Activated CD8-positive, alpha-beta memory T cell treated with anti-CD3 and anti-CD28 coated beads for 48 hours (primary cell): Measurements from ENCODE around the gene UGT1A5.

Experiments
- DNase-seq, 3 experiments: peaks; one replicate each; pipeline ENCODE4 v3.0.0-alpha.2; 2020; ENCODE audit warnings: low read depth in 2 of 3, low spot score in 2 of 3

The UGT1A5 gene

DNA sequence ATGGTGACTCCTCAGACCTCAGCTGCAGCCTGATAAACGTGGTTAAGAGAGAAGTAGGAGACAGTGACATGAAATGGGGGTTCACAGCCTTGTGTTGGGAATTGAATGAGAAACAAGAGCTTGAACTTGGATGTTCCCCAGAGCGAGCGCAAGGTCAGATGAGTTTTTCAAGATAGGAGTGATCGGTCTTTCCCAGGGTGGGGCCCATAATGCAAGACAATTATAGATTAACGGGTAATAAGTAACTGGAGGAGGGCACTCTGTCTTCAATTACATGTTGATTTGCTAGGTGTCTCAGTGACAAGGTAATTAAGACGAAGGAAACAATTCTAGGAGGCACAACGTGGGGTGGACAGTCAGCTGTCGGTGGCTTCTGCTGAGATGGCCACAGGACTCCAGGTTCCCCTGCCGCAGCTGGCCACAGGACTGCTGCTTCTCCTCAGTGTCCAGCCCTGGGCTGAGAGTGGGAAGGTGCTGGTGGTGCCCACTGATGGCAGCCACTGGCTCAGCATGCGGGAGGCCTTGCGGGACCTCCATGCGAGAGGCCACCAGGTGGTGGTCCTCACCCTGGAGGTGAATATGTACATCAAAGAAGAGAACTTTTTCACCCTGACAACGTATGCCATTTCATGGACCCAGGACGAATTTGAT is at the start of gene UGT1A5:
Gene UGT1A5 (plus strand): TSS at position 297 of the 651 bp plus-strand sequence. CDS start 85 bp downstream, at position 382.
- DNase-seq = no peak

DNA sequence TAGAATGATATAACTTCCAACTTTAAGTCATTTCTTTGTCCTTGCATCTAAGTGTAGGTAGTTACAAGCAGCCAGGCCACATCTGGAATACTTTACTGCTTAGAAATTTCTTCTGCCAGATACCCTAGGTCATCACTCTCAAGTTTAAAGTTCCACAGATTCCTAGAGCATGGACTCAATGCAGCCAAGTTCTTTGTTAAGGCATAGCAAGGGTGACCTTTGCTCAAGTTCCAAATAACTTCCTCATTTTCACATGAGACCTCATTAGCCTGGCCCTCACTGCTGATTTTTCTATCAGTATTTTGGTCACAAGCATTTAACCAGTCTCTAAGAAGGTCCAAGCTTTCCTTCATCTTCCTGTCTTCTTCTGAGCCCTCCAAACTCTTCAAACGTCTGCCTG is 48.8 kb upstream of the UGT1A5 start:
- no peak for DNase-seq

DNA sequence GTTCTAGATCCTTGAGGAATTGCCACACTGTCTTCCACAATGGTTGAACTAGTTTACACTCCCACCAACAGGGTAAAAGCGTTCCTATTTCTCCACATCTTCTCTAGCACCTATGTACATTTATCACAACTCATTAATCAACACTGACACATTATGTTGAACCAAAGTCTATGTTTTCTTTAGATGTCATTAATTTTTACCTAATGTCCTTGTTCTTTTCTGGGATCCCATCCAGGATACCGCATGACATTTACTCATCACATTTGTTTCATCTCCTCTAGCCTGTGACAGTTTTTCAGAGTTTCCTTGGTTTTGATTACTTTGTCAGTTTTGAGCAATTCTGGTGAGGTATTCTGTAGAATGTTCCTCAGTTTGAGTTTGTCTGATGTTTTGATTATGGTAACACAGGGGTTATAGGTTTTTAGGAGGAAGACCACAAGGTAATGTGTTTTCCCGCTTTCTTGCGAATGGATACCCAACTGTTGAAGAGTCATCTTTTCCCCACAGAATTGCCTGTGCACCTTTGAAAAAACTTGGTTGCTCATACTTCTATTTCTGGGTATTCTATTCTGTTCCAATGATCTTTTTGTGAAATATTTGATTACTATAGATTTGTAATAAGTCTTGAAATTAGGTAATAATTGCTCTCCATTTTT is 44.0 kb upstream of the UGT1A5 start:
- no peak for DNase-seq

DNA sequence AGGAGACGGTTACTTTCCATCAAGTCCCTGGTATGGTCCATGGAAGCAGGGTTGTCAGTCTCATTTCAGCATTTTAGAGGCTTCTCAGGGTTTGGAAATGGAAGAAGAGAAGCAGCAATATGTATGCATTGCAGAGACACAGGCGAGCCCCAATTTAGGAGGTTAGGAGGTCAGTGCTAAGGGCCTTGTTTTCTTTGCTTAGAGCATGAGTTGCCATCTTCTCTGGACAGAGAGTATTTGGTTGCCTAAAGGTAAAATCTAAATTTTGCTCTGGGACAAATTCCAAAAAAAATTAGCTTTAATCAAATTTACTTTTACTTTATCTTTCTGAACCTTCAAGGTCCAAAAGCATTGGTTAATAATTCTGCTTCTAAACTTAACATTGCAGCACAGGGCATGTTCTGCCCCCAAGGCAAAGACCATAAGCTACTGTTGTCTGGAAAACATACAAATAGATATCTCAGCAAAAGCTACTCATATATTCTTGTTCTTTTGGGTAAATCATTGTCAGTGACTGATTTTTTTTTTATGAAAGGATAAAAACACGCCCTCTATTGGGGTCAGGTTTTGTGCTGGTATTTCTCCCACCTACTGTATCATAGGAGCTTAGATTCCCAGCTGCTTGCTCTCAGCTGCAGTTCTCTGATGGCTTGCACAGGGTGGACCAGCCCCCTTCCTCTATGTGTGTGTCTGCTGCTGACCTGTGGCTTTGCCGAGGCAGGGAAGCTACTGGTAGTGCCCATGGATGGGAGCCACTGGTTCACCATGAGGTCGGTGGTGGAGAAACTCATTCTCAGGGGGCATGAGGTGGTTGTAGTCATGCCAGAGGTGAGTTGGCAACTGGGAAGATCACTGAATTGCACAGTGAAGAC is 41.2 kb upstream of the UGT1A5 start, which contains the start of gene UGT1A9:
Gene UGT1A9 (plus strand): TSS at position 609 of the 872 bp plus-strand sequence. CDS start 37 bp downstream, at position 646.
- no peak for DNase-seq

DNA sequence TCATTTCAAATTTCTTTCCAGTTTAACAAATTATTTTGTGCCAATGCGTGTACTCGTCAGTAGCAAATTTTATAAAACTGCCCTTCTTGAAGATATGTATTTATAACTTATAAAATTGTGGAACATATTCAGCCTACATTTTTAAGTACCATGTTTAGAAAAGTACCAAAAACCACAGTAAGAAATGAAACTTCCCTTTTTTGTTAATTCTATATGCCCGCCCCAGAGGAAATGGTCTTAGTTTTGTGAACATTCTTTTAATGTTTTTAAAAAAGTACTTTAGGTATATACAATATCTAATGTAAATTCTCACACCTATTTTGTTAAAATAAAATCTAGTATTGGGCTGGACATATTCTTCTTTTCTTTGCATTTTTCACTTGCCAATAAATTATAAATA is 39.8 kb upstream of the UGT1A5 start:
- DNase-seq = no peak

DNA sequence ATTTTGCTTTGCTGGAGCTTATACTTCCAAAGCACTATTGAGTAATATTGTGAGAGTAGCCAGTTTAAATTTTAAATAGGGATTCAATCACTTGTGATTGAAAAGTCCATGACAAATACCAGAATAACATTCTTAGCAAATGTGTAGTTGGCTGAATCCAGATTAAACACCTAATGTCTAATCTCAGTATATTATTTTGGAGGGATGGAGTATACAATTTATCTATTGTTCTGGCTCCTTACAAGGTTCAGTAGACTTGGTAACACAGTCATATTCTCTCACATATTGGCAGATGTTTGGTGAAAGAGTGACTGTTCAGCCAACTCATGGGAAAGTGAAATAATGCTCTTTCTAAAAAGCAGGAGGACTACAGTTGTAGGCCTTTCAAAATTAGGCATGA is 38.8 kb upstream of the UGT1A5 start:
- no peak for DNase-seq

DNA sequence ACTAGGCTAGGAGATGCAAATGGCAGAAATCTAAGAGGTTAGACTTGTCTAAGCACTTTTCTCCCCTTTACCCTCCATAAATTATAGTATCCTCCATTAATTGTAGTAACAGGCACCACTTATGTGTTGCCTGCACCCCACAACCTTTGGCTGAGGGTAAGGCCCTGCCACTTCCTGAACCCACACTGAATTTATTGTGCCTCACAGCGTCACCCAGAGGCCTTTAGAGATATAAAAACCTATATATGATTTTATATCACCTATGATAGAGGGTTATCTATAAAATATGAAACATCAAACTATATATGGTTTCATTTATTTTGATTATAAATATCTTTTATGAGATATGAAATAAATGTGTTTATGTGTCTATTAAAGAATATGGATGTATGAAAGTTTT is 38.4 kb upstream of the UGT1A5 start:
- DNase-seq = no peak

DNA sequence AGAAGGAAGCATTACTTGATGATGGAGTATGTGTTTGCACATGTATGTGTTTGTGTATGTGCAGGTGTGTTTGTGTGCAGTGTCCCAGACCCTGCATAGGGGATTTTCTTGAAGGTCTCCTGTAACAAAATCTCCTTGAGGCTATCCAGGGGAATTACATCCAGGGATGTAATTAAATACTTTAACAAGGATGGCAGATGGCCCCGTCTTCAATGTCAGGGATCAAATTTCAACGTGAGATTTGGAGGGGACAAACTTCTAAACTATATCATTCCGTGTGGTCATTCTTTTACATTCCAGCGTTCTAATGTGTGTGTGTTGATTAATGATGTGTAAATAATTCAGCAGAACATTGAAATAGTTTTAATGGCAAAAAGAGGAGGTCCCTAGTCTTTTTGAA is 37.7 kb upstream of the UGT1A5 start:
- DNase-seq = no peak

DNA sequence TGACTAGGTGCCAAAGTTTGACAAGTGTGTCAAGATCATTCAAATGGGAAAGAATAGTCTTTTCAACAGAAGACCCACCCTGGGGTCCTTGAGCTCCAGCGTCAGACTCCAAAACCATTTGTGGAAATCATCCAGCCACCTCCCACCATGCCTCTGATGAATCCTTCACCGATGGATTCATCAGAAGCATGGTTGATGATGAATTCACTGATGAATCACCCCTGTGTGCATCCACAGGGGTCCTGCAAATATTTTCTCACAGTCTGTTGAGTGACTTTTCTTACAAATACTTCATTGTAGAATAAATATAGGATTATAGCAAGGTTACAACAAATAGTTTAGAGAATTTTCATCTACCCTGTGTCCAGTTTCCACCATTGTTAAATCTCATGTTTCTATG is 36.7 kb upstream of the UGT1A5 start:
- DNase-seq = no peak

DNA sequence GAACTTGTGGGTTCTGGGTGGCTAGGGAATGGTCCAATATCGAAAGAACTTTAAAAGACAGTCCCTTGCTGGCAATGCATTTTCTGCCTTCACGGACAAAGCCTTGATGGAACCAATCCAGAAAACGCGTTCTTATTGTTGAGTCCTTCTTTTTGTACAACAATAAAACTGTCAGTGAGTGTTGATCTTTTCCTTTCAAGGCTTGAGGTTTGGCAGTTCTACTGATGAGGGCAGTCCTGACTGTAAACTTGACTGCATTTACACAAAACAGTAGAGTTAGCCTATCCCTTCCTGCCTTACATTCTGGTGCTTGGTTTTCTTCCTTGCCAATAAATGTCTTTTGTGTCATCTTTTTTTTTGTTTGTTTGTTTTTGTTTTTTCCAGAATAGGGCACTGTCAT is 33.5 kb upstream of the UGT1A5 start:
- no peak for DNase-seq

DNA sequence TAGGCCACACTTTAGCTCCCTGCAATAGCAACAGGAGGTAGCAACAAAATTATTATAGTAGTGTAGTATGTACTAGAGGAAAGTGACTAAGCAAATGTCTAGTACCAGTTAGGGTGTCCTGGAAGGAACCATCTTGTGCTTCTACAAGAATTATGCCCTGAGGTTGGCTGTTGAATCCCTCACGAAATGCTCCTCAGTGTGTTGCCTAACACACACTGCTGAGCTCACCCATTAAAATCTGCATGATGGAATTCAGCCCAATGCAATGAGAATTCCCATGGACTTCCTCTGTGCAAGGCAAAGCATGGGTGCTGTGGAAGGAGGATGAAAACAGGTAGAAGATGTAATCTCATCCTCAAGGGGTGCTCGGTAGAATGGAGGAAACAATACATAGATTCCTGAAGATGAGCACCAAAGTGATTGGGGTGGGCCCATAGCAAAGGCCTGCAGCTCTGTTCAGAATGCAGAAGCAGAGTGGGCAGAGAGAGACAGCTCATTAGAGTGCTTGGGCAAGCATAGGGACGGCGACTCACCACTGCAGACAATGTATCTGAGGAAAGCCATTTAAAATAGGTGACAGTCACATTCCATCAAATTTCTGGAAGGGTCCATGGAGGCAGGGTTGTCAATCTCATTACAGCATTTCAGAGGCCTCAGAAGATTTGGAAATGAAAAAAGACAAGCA is 32.2 kb upstream of the UGT1A5 start:
- no peak for DNase-seq

DNA sequence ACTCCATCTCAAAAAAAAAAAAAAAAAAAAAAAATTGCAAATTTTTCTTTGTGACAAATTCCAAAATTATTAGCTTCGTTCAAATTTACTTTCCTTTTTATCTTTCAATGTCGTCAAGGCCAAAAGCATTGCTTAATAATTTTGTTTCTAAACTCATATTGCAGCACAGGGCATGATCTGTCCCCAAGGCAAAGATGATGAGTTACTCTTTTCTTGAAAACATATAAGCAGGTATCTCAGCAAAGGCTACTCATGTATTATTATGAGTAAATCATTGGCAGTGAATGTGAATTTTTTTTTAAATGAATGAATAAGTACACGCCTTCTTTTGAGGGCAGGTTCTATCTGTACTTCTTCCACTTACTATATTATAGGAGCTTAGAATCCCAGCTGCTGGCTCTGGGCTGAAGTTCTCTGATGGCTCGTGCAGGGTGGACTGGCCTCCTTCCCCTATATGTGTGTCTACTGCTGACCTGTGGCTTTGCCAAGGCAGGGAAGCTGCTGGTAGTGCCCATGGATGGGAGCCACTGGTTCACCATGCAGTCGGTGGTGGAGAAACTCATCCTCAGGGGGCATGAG is 31.1 kb upstream of the UGT1A5 start, which contains the start of gene UGT1A7:
Gene UGT1A7 (plus strand): TSS at position 381 of the 579 bp plus-strand sequence. CDS start 37 bp downstream, at position 418.
- DNase-seq = no peak

DNA sequence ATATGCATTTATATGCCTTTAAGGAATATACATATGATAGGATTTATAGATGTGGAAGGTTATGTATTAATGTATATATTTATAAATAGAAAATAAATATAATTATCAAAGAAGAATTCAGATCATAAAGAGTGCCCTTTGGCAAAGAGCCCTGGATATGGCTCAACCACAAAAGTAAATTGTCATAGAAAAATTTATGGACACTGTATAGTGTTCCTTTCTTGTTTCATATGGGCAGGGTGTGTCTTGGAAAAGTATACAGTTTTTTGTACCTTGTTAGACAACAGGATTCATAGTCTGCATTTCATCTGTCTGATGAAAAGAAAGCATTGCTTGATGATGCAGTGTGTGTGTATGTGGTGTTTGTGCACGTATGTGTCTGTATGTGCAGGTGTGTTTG is 28.1 kb upstream of the UGT1A5 start:
- DNase-seq = no peak

DNA sequence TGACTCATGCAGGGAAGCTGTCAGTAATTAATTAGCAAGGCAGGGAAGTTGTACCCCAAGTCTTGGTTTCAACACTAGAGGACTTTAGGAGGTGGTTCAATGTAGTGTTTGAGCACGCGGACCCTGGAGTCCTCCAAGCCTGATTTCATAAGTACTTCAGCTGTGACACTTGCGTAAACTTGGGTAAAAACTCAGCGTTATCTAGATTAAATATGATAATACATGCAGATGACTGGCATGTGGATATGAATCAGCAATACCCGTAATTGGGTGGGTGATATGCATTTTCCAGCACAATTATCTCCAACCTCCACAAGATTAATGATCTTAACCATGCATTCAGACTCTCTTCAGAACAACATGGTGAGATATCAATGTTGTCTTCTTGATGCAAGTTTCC is 25.8 kb upstream of the UGT1A5 start:
- no peak for DNase-seq

DNA sequence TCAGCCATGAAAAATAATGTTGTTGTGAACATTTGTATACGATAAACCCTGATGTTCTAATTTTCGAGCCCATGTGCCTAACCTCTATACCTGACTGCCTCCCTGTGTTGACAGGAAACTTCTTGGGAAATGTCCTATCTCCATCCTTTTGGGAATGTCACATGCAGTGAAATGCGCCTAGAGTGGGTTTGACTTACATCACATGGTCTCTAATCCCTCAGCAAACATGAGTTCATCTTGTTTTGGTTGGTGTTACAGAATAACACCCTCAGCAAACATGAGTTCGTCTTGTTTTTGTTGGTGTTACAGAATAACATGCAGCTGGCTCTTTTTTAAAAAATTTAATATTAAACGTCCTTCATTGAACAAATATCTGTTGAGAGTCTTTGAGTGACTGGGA is 24.4 kb upstream of the UGT1A5 start:
- no peak for DNase-seq

DNA sequence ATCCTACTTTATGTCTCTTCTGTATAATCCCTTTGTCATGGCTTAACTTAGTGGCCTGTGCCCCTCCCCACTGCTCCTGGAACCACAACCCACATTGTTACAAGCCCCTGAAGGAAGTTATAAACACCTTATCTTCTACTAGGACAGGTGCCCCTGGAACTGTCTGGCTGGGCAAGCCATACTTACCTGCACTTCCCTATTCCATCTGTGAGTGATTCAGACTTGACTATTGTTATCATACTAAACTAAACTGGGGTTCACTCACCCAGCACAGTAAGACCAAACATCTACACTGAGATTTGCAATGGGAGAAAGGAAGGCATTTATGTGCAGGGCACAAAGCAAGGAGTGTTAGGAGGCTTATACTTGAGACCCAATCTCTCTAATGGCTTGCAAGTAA is 23.7 kb upstream of the UGT1A5 start:
- DNase-seq = no peak

DNA sequence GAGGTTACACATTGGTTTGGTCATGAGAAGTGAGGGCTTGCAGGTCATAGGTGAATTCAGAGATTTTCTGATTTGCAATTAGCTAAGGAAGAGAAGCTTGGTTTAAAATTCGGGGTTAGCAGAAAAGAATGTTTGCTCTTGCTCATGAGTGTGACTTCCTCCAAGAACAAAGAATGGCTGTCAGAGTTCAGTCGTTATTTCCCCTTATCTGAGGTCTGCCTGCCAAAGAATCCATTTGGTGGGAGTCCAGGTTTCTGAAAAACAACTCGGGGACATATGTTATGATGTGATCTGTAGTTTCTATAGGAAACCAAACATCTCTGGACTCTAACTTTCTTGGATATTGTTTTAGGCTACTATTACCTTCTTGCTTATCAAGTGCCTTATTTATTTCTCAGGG is 23.2 kb upstream of the UGT1A5 start:
- DNase-seq = no peak

DNA sequence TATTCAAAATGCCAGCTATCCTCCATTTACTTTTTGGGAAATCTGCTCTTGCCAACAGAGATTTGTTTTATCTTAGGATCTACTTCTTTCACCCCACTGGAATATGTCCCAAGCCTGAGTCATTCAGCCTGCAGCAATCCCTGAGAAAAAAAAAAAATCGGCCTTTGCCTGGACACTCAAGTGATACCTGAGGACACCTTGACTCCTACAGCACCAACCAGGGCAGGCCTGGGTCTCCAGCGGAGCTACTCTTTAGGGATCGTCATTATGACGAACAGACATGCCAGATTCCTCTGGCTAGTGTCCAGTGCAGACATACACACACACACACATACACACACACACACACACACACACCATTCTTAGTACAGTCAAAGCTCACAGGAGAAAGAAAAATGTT is 22.3 kb upstream of the UGT1A5 start:
- DNase-seq = no peak

DNA sequence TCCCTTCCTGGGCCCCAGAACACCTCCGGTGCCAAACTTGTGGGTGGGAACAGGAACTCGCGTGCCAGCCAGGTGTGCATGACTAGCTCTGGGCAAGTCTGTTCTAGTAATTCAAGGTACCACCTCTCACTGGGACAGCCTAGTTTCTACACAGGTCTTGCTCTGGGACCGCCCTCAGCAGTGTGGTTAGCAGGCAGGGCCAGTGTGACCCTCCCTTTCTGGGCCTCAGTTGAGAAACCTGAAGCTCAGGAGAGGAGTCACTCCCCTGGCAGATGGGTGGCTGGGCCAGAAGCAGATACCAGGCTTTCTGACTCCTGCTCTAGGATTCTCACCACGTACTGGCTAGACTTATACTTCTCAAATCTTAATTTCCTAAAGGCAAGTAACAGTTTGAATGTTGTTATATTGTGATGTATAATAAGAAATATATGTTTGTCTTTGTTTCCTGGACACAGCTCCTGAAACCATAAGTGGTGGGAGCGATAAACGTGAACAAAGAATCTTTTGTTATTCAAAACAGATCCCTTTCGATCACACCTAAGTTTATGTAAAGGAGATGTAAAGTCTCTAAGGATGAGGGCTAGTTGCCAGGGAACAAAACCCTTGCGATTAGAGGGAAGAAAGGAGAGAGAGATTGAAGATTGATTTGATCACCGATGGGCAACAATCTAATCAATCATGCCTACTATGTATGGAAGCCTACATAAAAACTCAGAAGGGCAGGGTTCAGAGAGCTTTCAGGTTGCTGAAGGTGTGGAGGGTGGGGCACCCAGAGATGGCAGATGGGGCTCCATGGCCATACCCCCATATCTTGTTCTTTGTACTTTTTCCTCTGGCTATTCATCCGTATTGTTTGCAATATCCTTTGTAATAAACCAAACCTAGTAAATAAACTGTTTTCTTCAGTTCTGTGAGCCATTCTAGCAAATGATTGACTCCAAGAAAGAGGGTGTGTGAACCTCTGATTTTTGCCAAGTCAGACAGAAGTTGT is 21.0 kb upstream of the UGT1A5 start:
- no peak for DNase-seq

DNA sequence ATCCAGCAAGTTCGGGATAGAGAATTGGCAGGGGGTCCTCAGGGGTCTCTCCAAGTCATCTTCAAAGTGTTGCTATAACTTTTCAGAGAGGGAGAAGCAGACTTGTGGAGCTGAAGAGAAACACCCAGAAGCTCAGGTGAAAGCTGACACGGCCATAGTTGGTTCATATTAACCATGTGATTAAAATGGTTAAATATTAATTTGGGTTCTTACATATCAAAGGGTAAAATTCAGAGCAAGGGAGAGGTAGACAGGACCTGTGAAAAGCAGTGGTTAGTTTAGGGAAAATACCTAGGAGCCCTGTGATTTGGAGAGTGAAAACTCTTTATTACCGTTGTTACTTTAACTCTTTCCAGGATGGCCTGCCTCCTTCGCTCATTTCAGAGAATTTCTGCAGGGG is 20.1 kb upstream of the UGT1A5 start, which contains the start of gene UGT1A6:
Gene UGT1A6 (plus strand): TSS at position 243 of the 400 bp plus-strand sequence. CDS start 115 bp downstream, at position 358.
- no peak for DNase-seq
